ENCODE measurements around the gene TSPO. TPM values are rescaled to one million over a fixed set of nuclear protein-coding genes. Genes with fewer than 3 reads are reported as not detected.

The TSPO gene
- total and polyA plus RNA-seq, 2 of the 8 experiments (the other 6 are each of a cell fraction or from before 2014, with no cell fraction given), result 19.9 to 51.5 TPM

GRCh38 chr22:43118953-43119458 lies 32.4 kb upstream of the TSPO start:
- Histone ChIP-seq H3K4me1 (replicated peaks in 1 of 4; ENCODE audit: control insufficient read depth in 3 of 4, insufficient read depth in 4 of 4, low read length in 3 of 4) (peaks cover 0 to 10% (median 3%) of the 10 kb centered on the region in 4 experiments; a peak in 4 of 7 replicates), H4K91ac (replicated peaks; ENCODE audit: insufficient read length, low read length) (no peak overlapping the region), H3K4ac (replicated peaks; ENCODE audit: insufficient read length, low read depth, low read length) (no peak overlapping the region), H2BK12ac (ENCODE audit: low read depth, low read length) (0 out of 2 replicates have a peak overlapping the region, but pooled peaks have one; percentile 3), H2BK120ac (replicated peaks; ENCODE audit: low read depth, low read length) (no peak overlapping the region), H3K27me3 (replicated peaks in 1 of 4; ENCODE audit: control insufficient read depth in 3 of 4, extremely low read depth in 1 of 4, insufficient read depth in 3 of 4, low read length in 3 of 4) (peaks cover 0 to under 1% (median 0%) of the 10 kb centered on the region in 4 experiments; a peak in 3 of 7 replicates), H4K5ac (ENCODE audit: insufficient read length, low read depth, low read length) (no peak overlapping the region), H2BK20ac (ENCODE audit: low read length) (no peak overlapping the region), H3K36me3 (ENCODE audit: control insufficient read depth in 2 of 4, insufficient read depth in 4 of 4, low read length in 3 of 4) (no peaks in the 10 kb centered on the region), H3K14ac (ENCODE audit: insufficient read length) (no peak overlapping the region), H3K4me3 (ENCODE audit: extremely low read depth in 1 of 4, insufficient read depth in 2 of 4, low read depth in 3 of 4, low read length in 4 of 4) (no peak overlapping the region), H3K18ac (ENCODE audit: extremely low read depth, low read length) (no peak overlapping the region), H3K9ac (replicated peaks in 1 of 4; ENCODE audit: extremely low read depth in 1 of 4, low read depth in 3 of 4, low read length in 3 of 4) (no peak overlapping the region), H3K79me2 (ENCODE audit: control insufficient read depth in 1 of 2, insufficient read depth in 2 of 2, low read length in 2 of 2) (no peaks in the 10 kb centered on the region), H3K9me3 (ENCODE audit: insufficient read depth in 2 of 2, low read depth in 1 of 2, low read length in 1 of 2) (no peaks in the 10 kb centered on the region), H3K23ac (ENCODE audit: insufficient read length) (no peak overlapping the region), H3K79me1 (ENCODE audit: low read depth, low read length) (no peaks in the 10 kb centered on the region; the same call in 1 of the 2 replicates), H4K20me1 (replicated peaks in 1 of 2; ENCODE audit: control insufficient read depth in 1 of 2, insufficient read depth in 2 of 2, low read length in 2 of 2) (peaks cover 0 to 4% of the 10 kb centered on the region in 2 experiments), H2AFZ (ENCODE audit: low read length) (no peak overlapping the region), H2BK5ac (ENCODE audit: low read depth, low read length) (no peak overlapping the region), H3K27ac (ENCODE audit: low read depth, low read length) (no peak overlapping the region), H2BK15ac (ENCODE audit: low read length) (no peak overlapping the region), H3K4me2 (ENCODE audit: insufficient read depth in 1 of 2, low read depth in 2 of 2, low read length in 2 of 2) (no peak overlapping the region), H2AK5ac (ENCODE audit: low read depth, low read length) (no peak overlapping the region), H3K56ac (replicated peaks; ENCODE audit: insufficient read length, low read depth, low read length) (no peak overlapping the region), H3K23me2 (ENCODE audit: low read depth, low read length) (no peaks in the 10 kb centered on the region), H4K8ac (ENCODE audit: extremely low read depth, insufficient read depth, low read length) (no peak overlapping the region)
- no peak for DNase-seq (ENCODE audit: low read depth in 1 of 2, low spot score in 2 of 2)
- no peak for FAIRE-seq
- ChIA-PET POLR2A (ENCODE audit: partially characterized antibody) (no interaction called here), CTCF (ENCODE audit: partially characterized antibody) (no interaction called here)
- no peak for TF ChIP-seq CTBP2 (IDR thresholded peaks at IDR 0.05; ENCODE audit: borderline replicate concordance, insufficient read depth, insufficient read length, low read length)
- TF ChIP-seq TBP (IDR thresholded peaks at IDR 0.05; ENCODE audit: low read depth, low read length), result no peak
- no peak for TF ChIP-seq CEBPB (IDR thresholded peaks at IDR 0.05; ENCODE audit: low read depth, low read length)
- TF ChIP-seq CBX8 (IDR thresholded peaks at IDR 0.05; ENCODE audit: borderline replicate concordance, low read depth, low read length), result no peak
- no peak for TF ChIP-seq RFX5 (IDR thresholded peaks at IDR 0.05; ENCODE audit: borderline replicate concordance, low read depth, low read length)
- WGBS, 2 experiments (ENCODE audit: extremely low coverage in 1 of 2, insufficient coverage in 1 of 2, insufficient read length in 1 of 2, insufficient replicate concordance in 2 of 2, low coverage in 1 of 2, low lambda C conversion rate in 2 of 2, missing lambda C conversion rate in 1 of 2), result 85% methylated on average over 7 of the region's 7 CpGs; no CpG with 5 or more reads in 1 of the 2 experiments

Measured in H1 (cell line).